Ishikawa (cell line): ENCODE results near the gene IFI27L1.

Experiments used
- CEBPB ChIP-seq: IDR thresholded peaks from 2 replicates; pipeline ENCODE4 v1.6.1; 2012
- TAF1 ChIP-seq: IDR thresholded peaks from 2 replicates; pipeline ENCODE4 v1.6.1; 2012; ENCODE audit warnings: low read depth, mild to moderate bottlenecking
- TF ChIP-seq, protein P1 (sequence below): IDR thresholded peaks from 2 replicates; pipeline ENCODE4 v1.6.1; 2012

DNA sequence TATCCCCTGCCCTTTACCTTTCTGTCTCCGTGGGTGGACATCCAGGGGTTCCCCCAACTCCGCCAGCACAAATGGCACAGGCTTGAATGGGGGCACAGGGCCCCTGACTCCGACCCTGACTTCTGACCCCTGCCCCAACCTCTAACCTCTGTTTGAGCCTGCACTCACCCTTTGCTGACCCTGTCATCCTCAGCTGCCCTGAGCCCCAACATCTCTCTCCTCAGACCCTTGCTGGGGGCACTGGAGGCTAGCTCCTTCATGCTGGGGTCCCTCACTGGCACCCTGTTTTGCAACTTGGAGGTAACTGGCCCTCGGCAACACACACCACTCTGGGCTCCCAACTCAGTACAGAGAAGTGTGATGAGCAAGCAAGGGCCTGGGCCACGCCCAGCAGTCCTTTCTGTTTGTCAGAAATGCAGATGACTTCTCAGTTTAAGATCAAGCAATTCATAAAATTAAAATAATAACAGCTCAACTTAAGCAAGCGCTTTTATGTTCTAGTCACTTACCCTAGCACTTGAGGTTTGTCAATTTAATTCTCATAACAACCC lies 31.5 kb downstream of the IFI27L1 start:
- TF ChIP-seq TAF1: no peak
- no peak for TF ChIP-seq CEBPB
- TF ChIP-seq, protein P1, sequence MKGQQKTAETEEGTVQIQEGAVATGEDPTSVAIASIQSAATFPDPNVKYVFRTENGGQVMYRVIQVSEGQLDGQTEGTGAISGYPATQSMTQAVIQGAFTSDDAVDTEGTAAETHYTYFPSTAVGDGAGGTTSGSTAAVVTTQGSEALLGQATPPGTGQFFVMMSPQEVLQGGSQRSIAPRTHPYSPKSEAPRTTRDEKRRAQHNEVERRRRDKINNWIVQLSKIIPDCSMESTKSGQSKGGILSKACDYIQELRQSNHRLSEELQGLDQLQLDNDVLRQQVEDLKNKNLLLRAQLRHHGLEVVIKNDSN: no peak
